GM18951 (cell line): Measurements from ENCODE around the gene GRAMD4.

Experiments used
- POLR2A ChIP-seq: IDR thresholded peaks from 4 replicates; pipeline ENCODE4 v1.6.1; 2011; ENCODE audit warnings: mild to moderate bottlenecking; ENCODE audit not compliant: insufficient read length, insufficient read depth; ENCODE audit errors: extremely low read depth
- in situ Hi-C: fragments of 300-500 bp; cut with MboI; formaldehyde crosslinking; loops from one replicate; pipeline ENCODE4 v1.12.0; 2022; ENCODE audit warnings: low sequenced_read_pairs, mixed read lengths, inconsistent platforms; ENCODE audit not compliant: unreplicated experiment

GRAMD4 gene

GRCh38 chr22:46695346-46696228 lies 75.4 kb downstream of the GRAMD4 start:
- in situ Hi-C loops = no loop called here
- no peak for TF ChIP-seq POLR2A

GRCh38 chr22:46696229-46696518 lies 76.0 kb downstream of the GRAMD4 start:
- in situ Hi-C loops = no loop called here
- TF ChIP-seq POLR2A = no peak

- TF ChIP-seq POLR2A = no peak
Observed at GRCh38 chr22:46696614-46697013, 76.4 kb downstream of the GRAMD4 start.

GRCh38 chr22:46697811-46698515 lies 77.8 kb downstream of the GRAMD4 start:
- no peak for TF ChIP-seq POLR2A
- in situ Hi-C loops = no loop called here

More at GRCh38 chr22:46696614-46697013, 76.4 kb downstream of the GRAMD4 start:
- in situ Hi-C loops = no loop called here

GRCh38 chr22:46699091-46699490 lies 78.9 kb downstream of the GRAMD4 start:
- TF ChIP-seq POLR2A = no peak
- in situ Hi-C loops = no loop called here

- TF ChIP-seq POLR2A = no peak
- in situ Hi-C loops = no loop called here
Observed at GRCh38 chr22:46701262-46701661, 81.1 kb downstream of the GRAMD4 start.

GRCh38 chr22:46703171-46703995 lies 83.2 kb downstream of the GRAMD4 start:
- TF ChIP-seq POLR2A = no peak
- in situ Hi-C loops = no loop called here

GRCh38 chr22:46703996-46704370 lies 83.8 kb downstream of the GRAMD4 start:
- no peak for TF ChIP-seq POLR2A
- in situ Hi-C loops = no loop called here

GRCh38 chr22:46706060-46706459 lies 85.9 kb downstream of the GRAMD4 start:
- no peak for TF ChIP-seq POLR2A
- in situ Hi-C loops = no loop called here

GRCh38 chr22:46707305-46707704 lies 87.1 kb downstream of the GRAMD4 start:
- in situ Hi-C loops = no loop called here
- TF ChIP-seq POLR2A = no peak

GRCh38 chr22:46707827-46708570 lies 87.8 kb downstream of the GRAMD4 start:
- in situ Hi-C loops = no loop called here
- TF ChIP-seq POLR2A = no peak

- in situ Hi-C loops = no loop called here
- no peak for TF ChIP-seq POLR2A
Observed at GRCh38 chr22:46708766-46709330, 88.7 kb downstream of the GRAMD4 start.

GRCh38 chr22:46710806-46711205 lies 90.6 kb downstream of the GRAMD4 start:
- TF ChIP-seq POLR2A = no peak
- in situ Hi-C loops = no loop called here

- TF ChIP-seq POLR2A = no peak
- in situ Hi-C loops = no loop called here
Observed at GRCh38 chr22:46712288-46712687, 92.1 kb downstream of the GRAMD4 start.
